GM12878 (cell line): ENCODE data around the gene PTPRN2. TPM values are rescaled to one million over a fixed set of nuclear protein-coding genes. Genes with fewer than 3 reads are reported as not detected.

Experiments used
- ATAC-seq: fragments of 200-7000 bp; cut with Tn5 transposase; 3 replicates; pipeline ENCODE4 v1.9.1; 2020; ENCODE audit warnings: mild to moderate bottlenecking, moderate library complexity
- BruUV-seq: library from RNA; stranded (reverse); fragments of 400-500 nt; replicated peaks from 2 replicates; lab custom pipeline; 2021; lab: Mats Ljungman, UMichigan
- CTCF ChIA-PET: fragments of 300-600 bp; sonication (Branson Sonifier 250); formaldehyde crosslinking; extraction: SDS; loops from one replicate; lab custom pipeline; 2021; ENCODE audit warnings: inconsistent platforms; lab: Yijun Ruan, JAX
- POLR2A ChIA-PET: fragments of 350-600 bp; formaldehyde crosslinking; extraction: SDS; loops from one replicate; lab custom pipeline; 2021; ENCODE audit warnings: inconsistent platforms; lab: Charles Lee
- RAD21 ChIA-PET: fragments of 300-600 bp; sonication (Branson Sonifier 250); formaldehyde crosslinking; loops from one replicate; lab custom pipeline; 2023; ENCODE audit warnings: antibody characterized with exemption; ENCODE audit not compliant: unreplicated experiment; lab: Charles Lee
- SMC1A ChIA-PET: fragments of 300-600 bp; sonication (Branson Sonifier 250); formaldehyde crosslinking; loops from one replicate; lab custom pipeline; 2023; ENCODE audit not compliant: unreplicated experiment, uncharacterized antibody; lab: Charles Lee
- DNase-seq: peaks from one replicate; pipeline ENCODE4 v3.0.0-alpha.2; 2011; ENCODE audit warnings: low read depth, low spot score
- FAIRE-seq: peaks from 3 replicates; lab custom pipeline; 2011; peaks lifted over from hg19 to GRCh38; lab: Jason Lieb, UNC
- H2AFZ ChIP-seq: 2 replicates; pipeline ENCODE4 v1.6.0; 2011; ENCODE audit warnings: low read depth, low read length, control low read depth; ENCODE audit not compliant: control insufficient read depth
- H3K27ac ChIP-seq: 2 replicates; pipeline ENCODE4 v1.5.1; 2011; ENCODE audit warnings: control low read depth; ENCODE audit not compliant: control insufficient read depth, insufficient read depth
- H3K27me3 ChIP-seq, 2 experiments: replicated peaks in 1 of 2; 2 replicates each; pipeline versions ENCODE4 v1.6.0 to v1.6.1; 2011; ENCODE audit warnings: low read length in 1 of 2; ENCODE audit not compliant: control insufficient read depth in 2 of 2, insufficient read depth in 2 of 2
- H3K36me3 ChIP-seq, 2 experiments: 2 replicates each; pipeline ENCODE4 v1.5.1; 2011; ENCODE audit warnings: low read length in 1 of 2; ENCODE audit not compliant: control insufficient read depth in 2 of 2, insufficient read depth in 2 of 2
- H3K4me1 ChIP-seq: 2 replicates; pipeline ENCODE4 v1.6.1; 2011; ENCODE audit warnings: mild to moderate bottlenecking, low read length, moderate library complexity, mixed read lengths; ENCODE audit not compliant: control insufficient read depth, insufficient read depth
- H3K4me2 ChIP-seq: 2 replicates; pipeline ENCODE4 v1.6.0; 2011; ENCODE audit warnings: control low read depth; ENCODE audit not compliant: control insufficient read depth, insufficient read depth
- H3K4me3 ChIP-seq: fragments of 200-600 bp; sonication (generic); 2 replicates; pipeline ENCODE4 v1.5.1; 2016
- H3K79me2 ChIP-seq: 2 replicates; pipeline ENCODE4 v1.6.0; 2011; ENCODE audit warnings: low read length; ENCODE audit not compliant: control insufficient read depth, insufficient read depth
- H3K9ac ChIP-seq: 2 replicates; pipeline ENCODE4 v1.8.0; 2011; ENCODE audit warnings: low read length, control low read depth, mixed read lengths; ENCODE audit not compliant: control insufficient read depth, insufficient read depth
- H3K9me3 ChIP-seq: replicated peaks from 3 replicates; pipeline ENCODE4 v1.5.1; 2011; ENCODE audit warnings: mild to moderate bottlenecking, low read length; ENCODE audit not compliant: control insufficient read depth, insufficient read depth
- H4K20me1 ChIP-seq: 2 replicates; pipeline ENCODE4 v1.6.0; 2011; ENCODE audit not compliant: control insufficient read depth, insufficient read depth
- BHLHE40 ChIP-seq, 2 experiments: fragments of 450-650 bp in 1 of 2; IDR thresholded peaks; 2 replicates each; pipeline ENCODE4 v1.6.1; 2011 to 2017; ENCODE audit warnings: low read depth in 2 of 2, borderline replicate concordance in 1 of 2, improper control_type of control experiment in 1 of 2, low read length in 1 of 2, mild to moderate bottlenecking in 1 of 2
- DPF2 ChIP-seq: fragments of 450-650 bp; IDR thresholded peaks from 2 replicates; pipeline ENCODE4 v1.6.1; 2017; ENCODE audit warnings: mild to moderate bottlenecking
- ESRRA ChIP-seq: IDR thresholded peaks from 2 replicates; pipeline ENCODE4 v1.6.1; 2012; ENCODE audit warnings: mild to moderate bottlenecking, low read length, improper control_type of control experiment
- HDGF ChIP-seq: fragments of 450-650 bp; IDR thresholded peaks from 2 replicates; pipeline ENCODE4 v1.6.1; 2016; ENCODE audit warnings: antibody characterized with exemption
- MEF2A ChIP-seq: IDR thresholded peaks from 2 replicates; pipeline ENCODE4 v1.6.1; 2011; ENCODE audit warnings: low read depth, mild to moderate bottlenecking, low read length, moderate library complexity; ENCODE audit not compliant: insufficient read depth
- MXI1 ChIP-seq: fragments of 150-350 bp; IDR thresholded peaks from 2 replicates; pipeline ENCODE4 v1.6.1; 2011; ENCODE audit warnings: low read depth, mild to moderate bottlenecking, inconsistent platforms, low read length, improper control_type of control experiment
- SIN3A ChIP-seq: IDR thresholded peaks from 2 replicates; pipeline ENCODE4 v1.6.1; 2012; ENCODE audit warnings: low read depth, low read length, improper control_type of control experiment
- SREBF2 ChIP-seq: IDR thresholded peaks from 2 replicates; pipeline ENCODE4 v1.6.1; 2012; ENCODE audit warnings: mild to moderate bottlenecking, low read length
- WGBS: methylation state at CpG from one replicate; pipeline ENCODE4 v1.1.6; 2016; ENCODE audit warnings: low lambda C conversion rate; ENCODE audit not compliant: insufficient replicate concordance, insufficient coverage; ENCODE audit errors: missing lambda C conversion rate; 5-methylcytosine and 5-hydroxymethylcytosine counted together
- in situ Hi-C: fragments of 300-500 bp; cut with MboI; formaldehyde crosslinking; loops from 9 replicates; pipeline ENCODE4 v1.14.3; 2018; ENCODE audit warnings: mixed read lengths
- intact Hi-C: fragments of 100-400 bp; cut with micrococcal nuclease; formaldehyde crosslinking; loops from one replicate; pipeline ENCODE4 v1.14.2; 2022; ENCODE audit not compliant: unreplicated experiment
- polyA plus RNA-seq, 11 experiments: library from polyadenylated mRNA; depleted of rRNA in 4 of 11; unstranded in 6 of 11; stranded (reverse) in 5 of 11; fragments of >200 nt; fragmentation: Nextera tagmentation in 4 of 11; fragmentation: Illumina TruSeq in 1 of 11; extraction: Ambion mirVana in 4 of 11; extraction: Trizol in 1 of 11; gene quantifications; 1 replicate in 1 of 11; 2 replicates in 10 of 11; pipeline versions ENCODE4 v1.2.1 to v1.2.3, GENCODE V29; 2011 to 2016; ENCODE audit warnings: inconsistent platforms in 2 of 11, missing spikeins in 2 of 11, low read depth in 1 of 11
- total RNA-seq, 4 experiments: library from RNA; depleted of rRNA in 3 of 4; stranded (reverse); fragments of >200 nt in 3 of 4; fragmentation: Illumina TruSeq in 1 of 4; extraction: Trizol in 1 of 4; gene quantifications; 2 replicates each; pipeline versions ENCODE4 v1.2.1 to v1.2.3, GENCODE V29; 2013 to 2021
- TF ChIP-seq, protein P1 (sequence below): IDR thresholded peaks from 2 replicates; pipeline ENCODE4 v1.6.1; 2011; ENCODE audit warnings: mild to moderate bottlenecking, low read depth, low read length, moderate library complexity; ENCODE audit not compliant: insufficient replicate concordance
- TF ChIP-seq, protein P2 (sequence below): fragments of 450-650 bp; IDR thresholded peaks from 2 replicates; pipeline ENCODE4 v1.6.1; 2017; ENCODE audit warnings: mild to moderate bottlenecking, moderate library complexity
- TF ChIP-seq, protein P3 (sequence below): fragments of 150-350 bp; IDR thresholded peaks from 2 replicates; pipeline ENCODE4 v1.6.1; 2016; ENCODE audit warnings: low read depth, low read length
- TF ChIP-seq, protein P4 (sequence below): fragments of 450-650 bp; formaldehyde crosslinking; IDR thresholded peaks from 2 replicates; pipeline ENCODE4 v1.5.0; 2022; ENCODE audit warnings: mild to moderate bottlenecking, missing genetic modification characterization

PTPRN2 gene
- total and polyA plus RNA-seq, 10 of the 15 experiments (the other 5 are each of a cell fraction or from before 2014, with no cell fraction given): 5.4 TPM; not detected in 9

DNA sequence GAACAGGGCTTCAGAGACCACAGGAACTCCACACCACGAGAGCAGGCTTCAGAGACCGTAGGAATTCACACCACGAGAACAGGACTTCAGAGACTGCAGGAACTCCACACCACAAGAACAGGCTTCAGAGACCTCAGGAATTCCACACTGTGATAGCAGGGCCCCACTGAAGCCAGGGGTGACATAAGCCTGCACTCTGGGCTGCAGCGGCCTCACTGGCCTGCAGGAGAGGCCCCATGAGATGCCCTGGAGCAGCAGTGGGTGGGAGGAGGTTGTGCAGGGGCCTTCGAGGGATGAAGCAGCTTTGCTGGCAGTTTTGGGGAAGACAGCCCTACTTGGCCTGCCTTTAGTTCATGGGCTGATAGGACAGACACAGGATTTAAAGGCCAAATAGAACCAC, 614.7 kb downstream of the PTPRN2 start:
- no peak overlapping the region for H3K27ac ChIP-seq
- in situ Hi-C loops: no loop called here
- TF ChIP-seq SIN3A (no peak), MXI1 (no peak), ESRRA (no peak), SREBF2 (no peak), DPF2 (no peak), BHLHE40 (IDR thresholded peaks at IDR 0.05; ENCODE audit: borderline replicate concordance in 1 of 2, low read depth in 2 of 2, low read length in 1 of 2) (no peak), MEF2A (no peak), HDGF (no peak)
- TF ChIP-seq, protein P1, sequence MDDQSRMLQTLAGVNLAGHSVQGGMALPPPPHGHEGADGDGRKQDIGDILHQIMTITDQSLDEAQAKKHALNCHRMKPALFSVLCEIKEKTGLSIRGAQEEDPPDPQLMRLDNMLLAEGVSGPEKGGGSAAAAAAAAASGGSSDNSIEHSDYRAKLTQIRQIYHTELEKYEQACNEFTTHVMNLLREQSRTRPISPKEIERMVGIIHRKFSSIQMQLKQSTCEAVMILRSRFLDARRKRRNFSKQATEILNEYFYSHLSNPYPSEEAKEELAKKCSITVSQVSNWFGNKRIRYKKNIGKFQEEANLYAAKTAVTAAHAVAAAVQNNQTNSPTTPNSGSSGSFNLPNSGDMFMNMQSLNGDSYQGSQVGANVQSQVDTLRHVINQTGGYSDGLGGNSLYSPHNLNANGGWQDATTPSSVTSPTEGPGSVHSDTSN: no peak
- TF ChIP-seq, protein P2, sequence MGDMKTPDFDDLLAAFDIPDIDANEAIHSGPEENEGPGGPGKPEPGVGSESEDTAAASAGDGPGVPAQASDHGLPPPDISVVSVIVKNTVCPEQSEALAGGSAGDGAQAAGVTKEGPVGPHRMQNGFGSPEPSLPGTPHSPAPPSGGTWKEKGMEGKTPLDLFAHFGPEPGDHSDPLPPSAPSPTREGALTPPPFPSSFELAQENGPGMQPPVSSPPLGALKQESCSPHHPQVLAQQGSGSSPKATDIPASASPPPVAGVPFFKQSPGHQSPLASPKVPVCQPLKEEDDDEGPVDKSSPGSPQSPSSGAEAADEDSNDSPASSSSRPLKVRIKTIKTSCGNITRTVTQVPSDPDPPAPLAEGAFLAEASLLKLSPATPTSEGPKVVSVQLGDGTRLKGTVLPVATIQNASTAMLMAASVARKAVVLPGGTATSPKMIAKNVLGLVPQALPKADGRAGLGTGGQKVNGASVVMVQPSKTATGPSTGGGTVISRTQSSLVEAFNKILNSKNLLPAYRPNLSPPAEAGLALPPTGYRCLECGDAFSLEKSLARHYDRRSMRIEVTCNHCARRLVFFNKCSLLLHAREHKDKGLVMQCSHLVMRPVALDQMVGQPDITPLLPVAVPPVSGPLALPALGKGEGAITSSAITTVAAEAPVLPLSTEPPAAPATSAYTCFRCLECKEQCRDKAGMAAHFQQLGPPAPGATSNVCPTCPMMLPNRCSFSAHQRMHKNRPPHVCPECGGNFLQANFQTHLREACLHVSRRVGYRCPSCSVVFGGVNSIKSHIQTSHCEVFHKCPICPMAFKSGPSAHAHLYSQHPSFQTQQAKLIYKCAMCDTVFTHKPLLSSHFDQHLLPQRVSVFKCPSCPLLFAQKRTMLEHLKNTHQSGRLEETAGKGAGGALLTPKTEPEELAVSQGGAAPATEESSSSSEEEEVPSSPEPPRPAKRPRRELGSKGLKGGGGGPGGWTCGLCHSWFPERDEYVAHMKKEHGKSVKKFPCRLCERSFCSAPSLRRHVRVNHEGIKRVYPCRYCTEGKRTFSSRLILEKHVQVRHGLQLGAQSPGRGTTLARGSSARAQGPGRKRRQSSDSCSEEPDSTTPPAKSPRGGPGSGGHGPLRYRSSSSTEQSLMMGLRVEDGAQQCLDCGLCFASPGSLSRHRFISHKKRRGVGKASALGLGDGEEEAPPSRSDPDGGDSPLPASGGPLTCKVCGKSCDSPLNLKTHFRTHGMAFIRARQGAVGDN: no peak
- TF ChIP-seq, protein P3, sequence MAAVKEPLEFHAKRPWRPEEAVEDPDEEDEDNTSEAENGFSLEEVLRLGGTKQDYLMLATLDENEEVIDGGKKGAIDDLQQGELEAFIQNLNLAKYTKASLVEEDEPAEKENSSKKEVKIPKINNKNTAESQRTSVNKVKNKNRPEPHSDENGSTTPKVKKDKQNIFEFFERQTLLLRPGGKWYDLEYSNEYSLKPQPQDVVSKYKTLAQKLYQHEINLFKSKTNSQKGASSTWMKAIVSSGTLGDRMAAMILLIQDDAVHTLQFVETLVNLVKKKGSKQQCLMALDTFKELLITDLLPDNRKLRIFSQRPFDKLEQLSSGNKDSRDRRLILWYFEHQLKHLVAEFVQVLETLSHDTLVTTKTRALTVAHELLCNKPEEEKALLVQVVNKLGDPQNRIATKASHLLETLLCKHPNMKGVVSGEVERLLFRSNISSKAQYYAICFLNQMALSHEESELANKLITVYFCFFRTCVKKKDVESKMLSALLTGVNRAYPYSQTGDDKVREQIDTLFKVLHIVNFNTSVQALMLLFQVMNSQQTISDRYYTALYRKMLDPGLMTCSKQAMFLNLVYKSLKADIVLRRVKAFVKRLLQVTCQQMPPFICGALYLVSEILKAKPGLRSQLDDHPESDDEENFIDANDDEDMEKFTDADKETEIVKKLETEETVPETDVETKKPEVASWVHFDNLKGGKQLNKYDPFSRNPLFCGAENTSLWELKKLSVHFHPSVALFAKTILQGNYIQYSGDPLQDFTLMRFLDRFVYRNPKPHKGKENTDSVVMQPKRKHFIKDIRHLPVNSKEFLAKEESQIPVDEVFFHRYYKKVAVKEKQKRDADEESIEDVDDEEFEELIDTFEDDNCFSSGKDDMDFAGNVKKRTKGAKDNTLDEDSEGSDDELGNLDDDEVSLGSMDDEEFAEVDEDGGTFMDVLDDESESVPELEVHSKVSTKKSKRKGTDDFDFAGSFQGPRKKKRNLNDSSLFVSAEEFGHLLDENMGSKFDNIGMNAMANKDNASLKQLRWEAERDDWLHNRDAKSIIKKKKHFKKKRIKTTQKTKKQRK: no peak
- TF ChIP-seq, protein P4, sequence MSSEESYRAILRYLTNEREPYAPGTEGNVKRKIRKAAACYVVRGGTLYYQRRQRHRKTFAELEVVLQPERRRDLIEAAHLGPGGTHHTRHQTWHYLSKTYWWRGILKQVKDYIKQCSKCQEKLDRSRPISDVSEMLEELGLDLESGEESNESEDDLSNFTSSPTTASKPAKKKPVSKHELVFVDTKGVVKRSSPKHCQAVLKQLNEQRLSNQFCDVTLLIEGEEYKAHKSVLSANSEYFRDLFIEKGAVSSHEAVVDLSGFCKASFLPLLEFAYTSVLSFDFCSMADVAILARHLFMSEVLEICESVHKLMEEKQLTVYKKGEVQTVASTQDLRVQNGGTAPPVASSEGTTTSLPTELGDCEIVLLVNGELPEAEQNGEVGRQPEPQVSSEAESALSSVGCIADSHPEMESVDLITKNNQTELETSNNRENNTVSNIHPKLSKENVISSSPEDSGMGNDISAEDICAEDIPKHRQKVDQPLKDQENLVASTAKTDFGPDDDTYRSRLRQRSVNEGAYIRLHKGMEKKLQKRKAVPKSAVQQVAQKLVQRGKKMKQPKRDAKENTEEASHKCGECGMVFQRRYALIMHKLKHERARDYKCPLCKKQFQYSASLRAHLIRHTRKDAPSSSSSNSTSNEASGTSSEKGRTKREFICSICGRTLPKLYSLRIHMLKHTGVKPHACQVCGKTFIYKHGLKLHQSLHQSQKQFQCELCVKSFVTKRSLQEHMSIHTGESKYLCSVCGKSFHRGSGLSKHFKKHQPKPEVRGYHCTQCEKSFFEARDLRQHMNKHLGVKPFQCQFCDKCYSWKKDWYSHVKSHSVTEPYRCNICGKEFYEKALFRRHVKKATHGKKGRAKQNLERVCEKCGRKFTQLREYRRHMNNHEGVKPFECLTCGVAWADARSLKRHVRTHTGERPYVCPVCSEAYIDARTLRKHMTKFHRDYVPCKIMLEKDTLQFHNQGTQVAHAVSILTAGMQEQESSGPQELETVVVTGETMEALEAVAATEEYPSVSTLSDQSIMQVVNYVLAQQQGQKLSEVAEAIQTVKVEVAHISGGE: no peak

More for the DNA sequence above, 614.7 kb downstream of the PTPRN2 start:
- RAD21 ChIA-PET: no interaction called here
- intact Hi-C loops: no loop called here
- H3K9ac ChIP-seq: no peak overlapping the region
- WGBS: 19% methylated on average over 5 of the region's 5 CpGs
- H3K4me2 ChIP-seq: no peak overlapping the region
- H3K4me1 ChIP-seq: no peaks in the 10 kb centered on the region
- no peak overlapping the region for H2AFZ ChIP-seq
- CTCF ChIA-PET: no interaction called here
- DNase-seq: no peak
- no peak for FAIRE-seq
- H3K27me3 ChIP-seq: no peaks in the 10 kb centered on the region
- H4K20me1 ChIP-seq: no peaks in the 10 kb centered on the region
- BruUV-seq: no TSS peak
- no peak for ATAC-seq
- peaks cover 1% of the 10 kb centered on the region; the same call in 2 of the 3 replicates for H3K9me3 ChIP-seq
- H3K36me3 ChIP-seq: no peaks in the 10 kb centered on the region
- H3K4me3 ChIP-seq: no peak overlapping the region
- POLR2A ChIA-PET: no interaction called here
- SMC1A ChIA-PET: no interaction called here
- H3K79me2 ChIP-seq: no peaks in the 10 kb centered on the region
